ENCODE data around the gene SH3PXD2B.

Gene SH3PXD2B

GRCh38 chr5:172474293-172474692 lies 20.0 kb upstream of the SH3PXD2B start:
- TF ChIP-seq YY1 (IDR thresholded peaks at IDR 0.05; ENCODE audit: low read depth): no peak
- no peak for TF ChIP-seq FOXM1 (IDR thresholded peaks at IDR 0.05; ENCODE audit: borderline replicate concordance, low read depth)
- TF ChIP-seq RAD21 (IDR thresholded peaks at IDR 0.05; ENCODE audit: low read depth): no peak
- TF ChIP-seq CEBPB (IDR thresholded peaks at IDR 0.05): no peak
- no peak for TF ChIP-seq ZBTB7A (IDR thresholded peaks at IDR 0.05; ENCODE audit: low read depth)
- TF ChIP-seq, protein P1, sequence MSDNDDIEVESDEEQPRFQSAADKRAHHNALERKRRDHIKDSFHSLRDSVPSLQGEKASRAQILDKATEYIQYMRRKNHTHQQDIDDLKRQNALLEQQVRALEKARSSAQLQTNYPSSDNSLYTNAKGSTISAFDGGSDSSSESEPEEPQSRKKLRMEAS (IDR thresholded peaks at IDR 0.05): no peak
- no peak for TF ChIP-seq USF1 (IDR thresholded peaks at IDR 0.05)
- TF ChIP-seq NFIC (IDR thresholded peaks at IDR 0.05): no peak
- no peak for TF ChIP-seq EGR1 (IDR thresholded peaks at IDR 0.05)
- TF ChIP-seq REST (IDR thresholded peaks at IDR 0.05; ENCODE audit: low read depth): no peak
- TF ChIP-seq TEAD4 (IDR thresholded peaks at IDR 0.05): no peak
- TF ChIP-seq TCF12 (IDR thresholded peaks at IDR 0.05; ENCODE audit: low read depth): no peak
- TF ChIP-seq EP300 (IDR thresholded peaks at IDR 0.05; ENCODE audit: borderline replicate concordance): no peak
- TF ChIP-seq TAF1 (IDR thresholded peaks at IDR 0.05; ENCODE audit: low read depth): no peak
- TF ChIP-seq CREB1 (IDR thresholded peaks at IDR 0.05; ENCODE audit: low read depth): no peak

DNA sequence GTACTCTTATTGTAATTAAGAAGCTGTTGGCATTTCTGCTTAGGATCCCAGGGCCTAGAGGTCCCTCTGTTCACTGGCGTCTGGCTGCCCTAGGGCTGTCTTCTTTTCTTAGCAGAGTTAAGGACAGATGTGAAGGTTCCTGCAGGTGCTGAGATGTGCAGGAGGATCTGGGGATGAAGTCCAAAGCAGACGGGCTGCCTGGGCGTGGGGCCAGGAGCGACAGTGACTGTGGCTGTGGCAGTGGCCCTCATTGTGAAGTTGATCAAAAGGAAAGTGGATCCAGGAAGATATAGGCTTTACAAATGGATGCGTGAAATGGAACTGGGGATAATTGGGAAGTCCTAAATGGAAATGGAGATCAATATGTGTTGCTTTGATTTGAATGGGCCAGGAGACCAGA lies 19.1 kb upstream of the SH3PXD2B start:
- no peak for TF ChIP-seq EGR1 (IDR thresholded peaks at IDR 0.05)

DNA sequence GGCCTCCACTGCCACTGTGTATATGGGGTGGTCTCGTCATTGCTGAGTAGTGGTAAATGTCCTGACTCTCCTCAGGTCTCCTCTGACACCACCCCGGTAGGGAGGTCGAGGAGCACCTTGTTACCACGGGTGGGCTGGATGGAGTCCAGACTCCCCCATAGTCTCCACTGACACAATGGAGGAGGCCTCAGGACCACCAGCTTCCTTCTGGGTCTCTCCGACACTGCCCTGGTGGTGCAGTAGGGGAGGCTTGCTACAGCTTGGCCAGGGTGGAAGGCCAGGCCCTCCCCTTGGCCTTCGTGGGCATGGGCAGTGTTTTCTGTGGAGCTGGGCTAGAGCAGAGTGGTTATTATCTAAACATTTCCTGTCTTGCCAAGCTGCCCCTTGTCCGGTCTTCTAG lies 15.4 kb upstream of the SH3PXD2B start:
- TF ChIP-seq YY1 (IDR thresholded peaks at IDR 0.05; ENCODE audit: low read depth) (no peak), NFIC (IDR thresholded peaks at IDR 0.05) (no peak), RAD21 (IDR thresholded peaks at IDR 0.05; ENCODE audit: low read depth) (no peak), USF1 (IDR thresholded peaks at IDR 0.05) (no peak), TEAD4 (IDR thresholded peaks at IDR 0.05) (no peak), REST (IDR thresholded peaks at IDR 0.05; ENCODE audit: low read depth) (no peak), ZBTB7A (IDR thresholded peaks at IDR 0.05; ENCODE audit: low read depth) (no peak), CEBPB (IDR thresholded peaks at IDR 0.05) (no peak), CREB1 (IDR thresholded peaks at IDR 0.05; ENCODE audit: low read depth) (no peak), EP300 (IDR thresholded peaks at IDR 0.05; ENCODE audit: borderline replicate concordance) (no peak), EGR1 (IDR thresholded peaks at IDR 0.05) (no peak), FOXM1 (IDR thresholded peaks at IDR 0.05; ENCODE audit: borderline replicate concordance, low read depth) (no peak), TAF1 (IDR thresholded peaks at IDR 0.05; ENCODE audit: low read depth) (no peak), TCF12 (IDR thresholded peaks at IDR 0.05; ENCODE audit: low read depth) (no peak)
- TF ChIP-seq, protein P1 (IDR thresholded peaks at IDR 0.05): no peak

DNA sequence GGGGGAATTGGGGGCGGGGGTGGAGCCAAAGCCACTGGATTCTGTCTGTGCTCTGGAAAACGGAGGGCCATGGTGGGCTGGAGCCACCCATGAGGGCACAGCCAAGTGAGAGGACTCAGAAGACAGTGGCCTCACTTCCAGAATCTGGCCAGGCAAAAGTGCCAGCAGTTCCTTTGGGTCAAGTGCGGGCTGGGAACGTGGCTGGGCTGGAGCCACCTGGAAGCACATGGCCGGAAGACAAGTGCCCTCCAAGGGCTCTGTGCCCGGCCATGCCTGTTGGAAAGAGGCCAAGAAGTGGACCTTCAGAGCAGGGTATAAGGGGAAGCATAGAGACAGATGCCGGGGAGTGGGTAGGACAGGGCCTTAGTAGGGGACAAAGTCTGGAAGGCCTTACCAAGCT lies 11.7 kb upstream of the SH3PXD2B start:
- TF ChIP-seq EGR1 (IDR thresholded peaks at IDR 0.05) (no peak), REST (IDR thresholded peaks at IDR 0.05; ENCODE audit: low read depth) (no peak)

DNA sequence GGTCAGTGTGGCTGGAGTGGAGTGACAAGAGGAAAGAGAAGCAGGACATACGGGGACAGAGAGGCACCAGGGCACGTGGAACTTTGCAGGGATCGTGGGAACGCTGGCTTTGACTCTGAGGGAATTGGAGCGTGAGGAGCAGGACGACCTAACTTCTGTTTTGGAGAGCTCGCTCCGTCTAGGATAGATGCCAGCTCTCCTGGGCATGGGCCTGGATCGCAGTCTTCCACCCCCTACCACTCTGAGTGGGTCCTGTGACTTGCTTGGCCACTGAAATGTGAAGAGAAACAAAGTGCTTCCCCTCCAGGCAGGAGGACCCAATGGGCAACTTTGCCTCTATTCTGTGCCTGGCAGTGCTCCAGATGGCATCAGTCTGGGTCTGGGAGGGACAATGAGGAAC lies 8.7 kb upstream of the SH3PXD2B start:
- no peak for TF ChIP-seq TEAD4 (IDR thresholded peaks at IDR 0.05)
- no peak for TF ChIP-seq TCF12 (IDR thresholded peaks at IDR 0.05; ENCODE audit: low read depth)
- no peak for TF ChIP-seq FOXM1 (IDR thresholded peaks at IDR 0.05; ENCODE audit: borderline replicate concordance, low read depth)
- TF ChIP-seq EP300 (IDR thresholded peaks at IDR 0.05; ENCODE audit: borderline replicate concordance): no peak
- TF ChIP-seq REST (IDR thresholded peaks at IDR 0.05; ENCODE audit: low read depth): no peak
- TF ChIP-seq RAD21 (IDR thresholded peaks at IDR 0.05; ENCODE audit: low read depth): no peak
- TF ChIP-seq YY1 (IDR thresholded peaks at IDR 0.05; ENCODE audit: low read depth): no peak
- no peak for TF ChIP-seq EGR1 (IDR thresholded peaks at IDR 0.05)
- TF ChIP-seq CREB1 (IDR thresholded peaks at IDR 0.05; ENCODE audit: low read depth): no peak
- TF ChIP-seq TAF1 (IDR thresholded peaks at IDR 0.05; ENCODE audit: low read depth): no peak
- no peak for TF ChIP-seq CEBPB (IDR thresholded peaks at IDR 0.05)
- no peak for TF ChIP-seq USF1 (IDR thresholded peaks at IDR 0.05)
- TF ChIP-seq, protein P1 (IDR thresholded peaks at IDR 0.05): no peak
- no peak for TF ChIP-seq NFIC (IDR thresholded peaks at IDR 0.05)
- TF ChIP-seq ZBTB7A (IDR thresholded peaks at IDR 0.05; ENCODE audit: low read depth): no peak
